Keratinocyte (primary cell): ENCODE measurements around the gene TTC14.

Experiments used
- CTCF ChIP-seq, 3 experiments: IDR thresholded peaks in 1 of 3; conservative IDR thresholded peaks in 1 of 3; optimal IDR thresholded peaks in 1 of 3; 2 replicates in 2 of 3; 3 replicates in 1 of 3; pipeline versions ENCODE3 to v1.5.1; 2011; ENCODE audit warnings: low read length in 3 of 3, mild to moderate bottlenecking in 3 of 3, moderate library complexity in 2 of 3, control low read depth in 1 of 3, inconsistent platforms in 1 of 3; ENCODE audit not compliant: insufficient read depth in 2 of 3; ENCODE audit errors: extremely low read depth in 1 of 3
- EZH2 ChIP-seq: IDR thresholded peaks from one replicate; pipeline ENCODE4 v1.6.1; 2012; ENCODE audit warnings: inconsistent platforms, mild to moderate bottlenecking, low read length, moderate library complexity

- TF ChIP-seq CTCF (optimal IDR thresholded peaks at IDR 0.05 in 1 of 3, IDR thresholded peaks at IDR 0.05 in 1 of 3, conservative IDR thresholded peaks at IDR 0.05 in 1 of 3; ENCODE audit: extremely low read depth in 1 of 3, insufficient read depth in 2 of 3, low read length in 3 of 3) (no peak), EZH2 (no peak)
Measured at GRCh38 chr3:180575571-180575970, 26.4 kb upstream of the TTC14 start.
